Limb (tissue), 2 donors: ENCODE data around the gene ZSCAN21.
"Not testable (repeated sequence)": the region's sequence is repeated elsewhere in the genome, so short reads cannot be mapped to it uniquely, and the experiment has no call there.

ENCODE experiments used
- DNase-seq, 2 donors: peaks; one replicate each; pipeline ENCODE4 v3.0.0-alpha.2; 2016; ENCODE audit errors: extremely low spot score in 2 of 2

The ZSCAN21 gene

GRCh38 chr7:100049441-100050291 lies at the start of gene ZSCAN21:
ZSCAN21 (plus strand) TSS chr7:100049774; CDS start chr7:100057007, 7,233 bp downstream.
- DNase-seq = peak; percentile 82 to 94

- no peak for DNase-seq
Measured at GRCh38 chr7:100000239-100000638, 49.3 kb upstream of the ZSCAN21 start.

GRCh38 chr7:100003711-100004661 lies 45.6 kb upstream of the ZSCAN21 start:
- no peak for DNase-seq

GRCh38 chr7:100007887-100008286 lies 41.7 kb upstream of the ZSCAN21 start:
- no peak for DNase-seq

- DNase-seq = no peak
Measured at GRCh38 chr7:100008525-100008924, 41.0 kb upstream of the ZSCAN21 start.

- DNase-seq = not testable (repeated sequence)
Measured at GRCh38 chr7:100009952-100010351, 39.6 kb upstream of the ZSCAN21 start.

GRCh38 chr7:100010901-100011300 lies 38.7 kb upstream of the ZSCAN21 start:
- DNase-seq = no peak

- DNase-seq = no peak
Measured at GRCh38 chr7:100011516-100011915, 38.1 kb upstream of the ZSCAN21 start.

- not testable (repeated sequence) for DNase-seq
Measured at GRCh38 chr7:100012385-100013327, 36.9 kb upstream of the ZSCAN21 start.

GRCh38 chr7:100013328-100013676 lies 36.3 kb upstream of the ZSCAN21 start:
- DNase-seq = no peak

- DNase-seq = peak; percentile 90 to 92
Measured at GRCh38 chr7:100015232-100016214, 34.1 kb upstream of the ZSCAN21 start, which contains the start of gene ZKSCAN1. ZKSCAN1 (plus strand) TSS chr7:100015596; CDS start chr7:100023507, 7,911 bp downstream.

- peak in 1 of 2 donors; percentile 39 for DNase-seq
Measured at GRCh38 chr7:100016215-100016901, 33.2 kb upstream of the ZSCAN21 start.

- no peak for DNase-seq
Measured at GRCh38 chr7:100017300-100017699, 32.3 kb upstream of the ZSCAN21 start.

GRCh38 chr7:100017875-100018274 lies 31.7 kb upstream of the ZSCAN21 start:
- DNase-seq = no peak

- DNase-seq = no peak
Measured at GRCh38 chr7:100019908-100020307, 29.7 kb upstream of the ZSCAN21 start.

GRCh38 chr7:100021297-100021696 lies 28.3 kb upstream of the ZSCAN21 start:
- no peak for DNase-seq

- no peak for DNase-seq
Measured at GRCh38 chr7:100022621-100023020, 27.0 kb upstream of the ZSCAN21 start.

- no peak for DNase-seq
Measured at GRCh38 chr7:100023526-100023925, 26.0 kb upstream of the ZSCAN21 start.

- DNase-seq = no peak
Measured at GRCh38 chr7:100024020-100024619, 25.5 kb upstream of the ZSCAN21 start.
